COR-L47 (cell line): ENCODE measurements around the gene OCSTAMP.

Experiments used
- DNase-seq: peaks from one replicate; lab custom pipeline; 2025; lab: John Stamatoyannopoulos, UW

OCSTAMP gene

GRCh38 chr20:46573788-46574584, 23.5 kb upstream of the OCSTAMP start:
- DNase-seq, result no peak

DNA sequence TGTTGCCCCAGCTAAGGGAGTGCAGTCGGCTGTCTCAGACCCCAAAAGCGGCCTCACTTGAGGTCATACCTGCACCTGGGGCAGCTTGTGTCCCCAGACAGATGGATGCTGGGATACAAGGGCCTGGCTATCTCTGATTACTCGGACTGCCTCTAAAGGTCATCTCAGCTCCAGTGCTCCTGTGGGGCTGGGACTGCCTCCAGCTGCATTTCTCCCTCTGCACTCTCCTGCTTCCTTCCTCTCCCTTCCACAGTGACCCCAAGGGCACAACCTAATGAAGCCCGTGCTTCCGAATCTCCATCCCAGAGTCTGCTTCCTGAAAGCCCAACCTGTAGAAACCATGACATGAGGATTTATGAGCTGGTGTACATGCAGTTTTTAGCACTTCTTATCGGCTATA, 22.8 kb upstream of the OCSTAMP start:
- no peak for DNase-seq

DNA sequence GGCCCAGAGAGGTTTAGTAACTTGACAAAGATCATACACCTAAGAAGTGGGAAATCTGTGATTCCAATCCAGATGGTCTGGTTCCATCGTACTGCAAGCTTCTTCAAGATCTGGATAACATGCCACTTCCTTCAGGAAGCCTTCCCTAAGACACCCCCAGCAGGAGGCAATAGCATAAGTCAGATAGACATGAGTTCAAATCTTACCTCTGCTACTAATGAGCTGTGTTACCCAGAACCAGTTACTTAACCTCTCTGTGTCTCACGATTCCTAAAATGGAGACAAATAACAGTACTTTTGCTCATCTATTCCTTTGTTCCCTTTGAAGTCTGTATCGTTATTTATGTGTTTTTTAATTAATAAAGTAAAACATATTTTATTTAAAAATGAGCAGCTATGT, 22.3 kb upstream of the OCSTAMP start:
- DNase-seq, result no peak

- peak; percentile 44 for DNase-seq
Observed at GRCh38 chr20:46572153-46572552, 21.7 kb upstream of the OCSTAMP start.

DNA sequence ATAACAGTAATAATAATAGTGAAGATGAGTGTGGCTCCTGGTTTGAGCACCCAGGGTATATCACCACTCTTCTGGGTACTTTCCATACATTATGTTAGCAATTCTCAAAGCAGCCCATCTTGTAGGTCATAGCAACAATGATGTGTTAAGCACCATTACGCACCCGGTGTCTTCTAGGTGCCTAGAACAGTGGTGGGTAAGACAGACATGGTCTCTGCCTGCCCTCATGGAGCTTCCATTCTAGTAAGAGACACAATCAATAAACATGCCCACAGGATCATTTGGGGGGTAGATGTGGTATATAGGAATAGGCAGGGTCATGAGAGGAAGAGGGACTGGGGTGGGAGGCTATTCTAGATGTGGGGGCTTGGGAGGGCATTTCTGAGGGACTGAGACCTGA, 21.0 kb upstream of the OCSTAMP start:
- no peak for DNase-seq

DNA sequence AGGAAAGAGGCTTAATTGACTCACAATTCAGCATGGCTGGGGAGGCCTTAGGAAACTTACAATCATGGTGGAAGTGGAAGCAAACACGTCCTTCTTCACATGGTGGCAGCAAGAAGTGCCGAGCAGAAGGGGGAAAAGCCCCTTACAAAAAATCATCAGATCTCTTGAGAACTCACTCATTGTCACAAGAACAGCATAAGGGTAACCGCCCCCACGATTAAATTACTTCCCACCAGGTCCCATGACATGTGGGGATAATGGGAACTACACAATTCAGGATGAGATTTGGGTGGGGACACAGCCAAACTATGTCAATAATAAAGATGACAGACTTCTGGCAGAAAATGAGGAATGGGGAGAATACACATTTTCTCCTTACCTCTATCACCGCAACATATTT, 20.5 kb upstream of the OCSTAMP start:
- no peak for DNase-seq

GRCh38 chr20:46569961-46570360, 19.5 kb upstream of the OCSTAMP start:
- DNase-seq, result no peak

- DNase-seq, result peak; percentile 97
Observed at GRCh38 chr20:46568570-46569129, 18.2 kb upstream of the OCSTAMP start.

- no peak for DNase-seq
Observed at GRCh38 chr20:46566125-46566524, 15.7 kb upstream of the OCSTAMP start.

DNA sequence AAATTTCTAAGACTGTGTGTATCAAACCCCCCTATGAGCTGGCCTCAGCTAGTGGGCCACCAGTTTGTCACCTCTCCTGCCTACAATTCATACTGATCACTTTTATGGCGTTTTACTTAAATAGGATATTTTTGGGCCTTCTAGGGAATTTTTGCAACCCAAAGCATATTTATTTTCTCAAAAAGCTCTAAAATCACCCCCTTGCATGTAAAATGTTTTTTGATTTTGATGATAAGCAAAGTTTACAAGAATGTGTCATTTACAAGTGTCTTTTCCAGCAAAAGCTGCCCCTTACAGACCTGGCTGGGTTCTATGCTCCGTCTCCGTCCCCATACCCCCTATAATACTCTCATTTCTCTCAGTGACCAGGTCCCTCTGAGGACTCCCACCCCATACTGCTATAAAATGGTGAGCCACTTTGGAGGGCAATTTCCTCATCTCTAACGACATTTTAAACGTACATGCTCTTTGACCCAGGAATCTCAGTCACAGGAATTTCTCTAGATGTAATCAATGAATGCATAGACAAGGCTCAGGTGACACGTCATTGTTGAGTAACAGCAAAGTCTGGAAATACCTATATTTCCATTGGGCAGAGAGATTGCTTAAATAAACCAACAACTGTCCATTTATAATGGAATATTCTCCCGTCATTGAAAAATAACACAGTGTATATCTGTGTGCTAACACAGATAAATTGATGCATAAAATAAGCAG, 13.9 kb upstream of the OCSTAMP start:
- DNase-seq, result no peak

DNA sequence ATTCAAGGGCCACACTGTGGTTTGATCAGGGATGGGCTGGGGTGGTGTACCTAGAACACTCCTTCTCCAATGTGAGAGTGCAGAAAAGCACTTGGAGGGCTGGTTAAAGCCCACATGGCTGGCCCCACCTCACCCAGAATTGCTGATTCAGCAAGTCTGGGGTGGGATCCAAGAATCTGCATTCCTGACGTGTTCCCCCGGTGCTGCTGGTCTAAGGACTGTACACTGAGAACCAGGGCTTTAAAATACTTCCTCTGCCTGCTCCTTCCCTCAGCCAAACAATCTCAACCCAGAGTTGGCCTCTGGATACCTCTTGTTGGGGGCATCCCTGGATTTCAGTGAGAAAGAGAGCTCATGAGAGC, 13.4 kb upstream of the OCSTAMP start:
- DNase-seq, result no peak

DNA sequence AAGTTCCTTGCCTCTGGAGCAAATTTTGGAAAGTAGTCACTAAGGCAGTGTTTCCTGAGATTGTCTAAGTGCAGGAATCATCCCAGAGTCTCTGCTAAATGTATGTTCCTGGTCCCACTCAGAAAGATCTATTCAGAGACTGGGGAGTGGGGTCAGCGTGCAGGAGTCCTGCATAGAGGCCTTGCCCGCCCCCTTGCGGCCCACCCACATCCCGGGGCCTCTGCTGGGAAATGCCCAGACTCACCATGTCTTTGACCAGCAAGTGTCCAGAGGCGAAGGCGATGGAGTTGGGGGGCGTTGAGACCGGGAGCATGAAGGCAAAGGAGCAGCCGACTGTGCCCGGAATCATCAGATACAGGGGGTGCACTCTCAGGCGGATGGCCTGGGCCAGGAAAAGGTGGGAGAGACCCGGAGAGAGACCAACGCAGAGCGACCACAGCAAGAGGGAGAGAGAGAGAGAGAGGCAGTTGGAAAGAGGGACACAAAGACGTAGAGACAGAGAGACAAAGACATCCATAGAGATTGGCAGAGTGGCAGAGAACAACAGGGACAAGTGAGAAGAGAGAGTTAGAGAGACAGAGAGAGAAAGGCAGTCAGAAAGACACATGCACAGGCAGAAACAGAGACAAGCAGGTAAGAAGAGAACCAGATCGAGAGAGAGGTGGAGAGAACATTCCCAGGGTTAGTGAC, 12.9 kb upstream of the OCSTAMP start:
- DNase-seq, result no peak

DNA sequence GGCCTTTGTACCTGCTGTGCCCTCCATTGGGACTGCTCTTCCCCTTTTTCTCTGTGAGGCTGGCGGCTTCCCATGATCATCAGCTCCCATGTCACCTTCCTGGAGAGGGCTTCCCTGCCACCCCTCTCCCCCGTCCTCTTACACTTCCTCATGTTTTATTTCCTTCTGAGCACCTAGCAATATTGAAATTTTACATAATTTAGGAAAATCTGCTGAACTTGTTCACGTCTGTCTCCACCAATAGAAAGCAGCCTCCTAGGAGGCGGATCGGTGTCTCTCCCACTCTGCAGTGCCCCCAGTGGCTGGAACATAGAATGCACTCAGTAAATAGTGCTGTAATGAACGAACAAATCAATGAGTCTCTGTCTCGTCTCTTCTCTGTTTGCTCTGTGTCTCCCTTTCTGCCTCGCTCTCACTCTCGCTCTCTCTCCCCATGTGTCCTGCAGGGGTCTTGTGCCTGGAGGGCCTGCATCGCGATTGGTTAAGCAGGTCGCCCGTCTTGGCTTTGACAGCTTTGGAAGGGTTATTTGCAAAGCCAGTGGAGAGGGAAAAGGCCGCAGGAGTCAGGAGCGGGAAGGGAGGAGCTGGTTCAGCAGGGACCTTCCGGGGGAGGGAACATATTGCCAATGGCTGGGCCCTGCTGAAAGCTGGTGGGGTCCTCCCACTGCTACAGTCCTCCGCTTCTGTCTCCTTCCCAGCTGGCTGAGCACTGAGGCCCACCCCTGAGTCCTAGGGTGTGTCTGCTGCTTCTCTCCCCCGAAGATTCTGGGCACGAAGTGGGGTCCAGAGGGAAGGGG, 12.1 kb upstream of the OCSTAMP start:
- DNase-seq, result peak; percentile 56

- DNase-seq, result no peak
Observed at GRCh38 chr20:46562009-46562372, 11.5 kb upstream of the OCSTAMP start.

DNA sequence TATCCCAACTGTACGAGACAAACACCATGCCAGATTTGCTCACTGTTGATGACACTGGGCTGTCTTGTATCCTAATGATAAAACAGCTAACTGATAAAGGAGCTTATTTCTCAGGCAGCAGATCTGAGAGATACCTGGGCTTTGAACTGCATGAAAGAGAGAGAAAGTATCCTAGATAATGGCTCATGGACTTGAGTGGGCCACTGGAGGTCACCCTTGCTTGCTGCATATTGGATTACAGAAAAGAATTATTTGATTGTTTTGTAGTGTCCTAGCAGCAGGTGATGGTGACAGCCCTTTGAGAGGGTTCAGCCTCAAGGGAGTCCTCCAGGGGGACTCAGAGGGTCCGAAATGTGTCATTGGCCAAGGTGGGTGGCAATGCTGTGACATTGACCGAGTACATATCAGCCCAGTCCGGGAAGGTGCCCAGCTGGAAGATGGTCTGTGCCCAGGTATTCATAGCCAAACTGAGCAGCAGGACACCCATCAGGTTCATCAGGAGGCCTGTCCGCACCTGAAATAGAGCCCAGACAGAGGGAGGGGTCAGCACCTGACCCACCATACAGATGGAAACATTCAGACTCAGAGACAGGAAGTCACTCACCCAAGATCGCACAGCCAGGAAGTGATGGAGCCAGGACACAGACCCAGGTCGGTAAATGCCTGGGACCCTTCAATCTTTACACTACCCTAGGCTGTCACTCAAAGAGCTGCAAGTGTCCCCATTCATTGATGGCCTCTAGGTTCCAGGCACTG, 9.4 kb upstream of the OCSTAMP start:
- no peak for DNase-seq

GRCh38 chr20:46559001-46559400, 8.5 kb upstream of the OCSTAMP start:
- DNase-seq, result no peak

- DNase-seq, result no peak
Observed at GRCh38 chr20:46558511-46558959, 8.1 kb upstream of the OCSTAMP start.

GRCh38 chr20:46557231-46557956, 6.9 kb upstream of the OCSTAMP start:
- no peak for DNase-seq

DNA sequence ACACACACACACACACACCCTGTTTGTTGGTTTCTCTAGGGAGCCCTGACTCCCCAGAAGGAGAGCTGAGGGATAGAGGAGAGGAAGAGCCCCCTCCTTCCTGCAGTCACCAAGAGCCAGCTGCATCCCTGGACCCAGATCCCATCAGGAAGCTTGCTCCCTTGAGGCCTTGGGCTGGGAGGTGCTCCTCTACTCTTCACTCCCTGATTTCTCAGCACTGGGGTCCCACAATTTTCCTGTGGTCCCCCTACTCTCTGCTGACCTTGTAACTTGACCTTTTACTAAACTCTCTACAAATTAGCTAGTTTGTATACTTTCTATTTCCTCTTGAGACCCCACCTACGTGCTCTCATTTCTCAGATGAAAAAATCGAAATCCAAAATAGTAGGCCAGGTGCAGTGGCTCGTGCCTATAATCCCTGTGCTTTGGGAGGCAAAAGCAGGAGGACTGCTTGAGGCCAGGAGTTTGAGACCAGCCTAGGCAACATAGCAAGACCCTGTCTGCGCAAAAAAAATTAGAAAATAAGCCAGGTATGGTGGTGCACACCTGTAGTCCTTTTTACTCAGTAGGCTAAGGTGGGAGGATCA, 5.0 kb upstream of the OCSTAMP start:
- DNase-seq, result no peak

DNA sequence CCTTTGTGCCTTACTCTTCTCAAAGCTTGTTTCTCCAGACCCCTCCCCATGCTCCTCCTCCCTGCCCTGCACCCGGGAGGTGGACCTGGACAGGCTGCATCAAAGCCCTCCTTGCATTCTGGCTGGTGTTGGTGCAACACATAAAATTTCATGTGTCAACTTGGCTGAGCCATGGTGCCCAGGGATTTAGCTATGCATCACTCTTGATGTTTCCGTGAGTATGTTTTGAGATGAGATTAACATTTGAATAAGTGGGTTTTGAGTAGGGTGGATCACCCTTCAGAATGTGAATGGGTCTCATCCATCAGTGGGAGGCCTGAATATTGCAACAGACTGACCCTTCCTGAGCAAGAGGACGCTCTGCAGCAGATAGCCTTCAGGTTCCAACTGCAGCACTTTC, 4.4 kb upstream of the OCSTAMP start:
- no peak for DNase-seq
